Measurements from ENCODE around the gene ZNF532.

The ZNF532 gene

GRCh38 chr18:58860747-58861231 is 3.9 kb upstream of the ZNF532 start:
- no peak overlapping the region for H3K4me3 ChIP-seq (ENCODE audit: low read depth, low read length)
- no peak for DNase-seq (ENCODE audit: low read depth)
- TF ChIP-seq, protein P1, sequence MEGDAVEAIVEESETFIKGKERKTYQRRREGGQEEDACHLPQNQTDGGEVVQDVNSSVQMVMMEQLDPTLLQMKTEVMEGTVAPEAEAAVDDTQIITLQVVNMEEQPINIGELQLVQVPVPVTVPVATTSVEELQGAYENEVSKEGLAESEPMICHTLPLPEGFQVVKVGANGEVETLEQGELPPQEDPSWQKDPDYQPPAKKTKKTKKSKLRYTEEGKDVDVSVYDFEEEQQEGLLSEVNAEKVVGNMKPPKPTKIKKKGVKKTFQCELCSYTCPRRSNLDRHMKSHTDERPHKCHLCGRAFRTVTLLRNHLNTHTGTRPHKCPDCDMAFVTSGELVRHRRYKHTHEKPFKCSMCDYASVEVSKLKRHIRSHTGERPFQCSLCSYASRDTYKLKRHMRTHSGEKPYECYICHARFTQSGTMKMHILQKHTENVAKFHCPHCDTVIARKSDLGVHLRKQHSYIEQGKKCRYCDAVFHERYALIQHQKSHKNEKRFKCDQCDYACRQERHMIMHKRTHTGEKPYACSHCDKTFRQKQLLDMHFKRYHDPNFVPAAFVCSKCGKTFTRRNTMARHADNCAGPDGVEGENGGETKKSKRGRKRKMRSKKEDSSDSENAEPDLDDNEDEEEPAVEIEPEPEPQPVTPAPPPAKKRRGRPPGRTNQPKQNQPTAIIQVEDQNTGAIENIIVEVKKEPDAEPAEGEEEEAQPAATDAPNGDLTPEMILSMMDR (IDR thresholded peaks at IDR 0.05; ENCODE audit: low read depth, low read length) = no peak
- TF ChIP-seq POLR2A (IDR thresholded peaks at IDR 0.05; ENCODE audit: extremely low read depth, insufficient read length) (no peak), MYC (IDR thresholded peaks at IDR 0.05; ENCODE audit: low read depth, low read length) (no peak)
- TF ChIP-seq, protein P2, sequence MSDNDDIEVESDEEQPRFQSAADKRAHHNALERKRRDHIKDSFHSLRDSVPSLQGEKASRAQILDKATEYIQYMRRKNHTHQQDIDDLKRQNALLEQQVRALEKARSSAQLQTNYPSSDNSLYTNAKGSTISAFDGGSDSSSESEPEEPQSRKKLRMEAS (IDR thresholded peaks at IDR 0.05; ENCODE audit: low read depth, low read length) = no peak

DNA sequence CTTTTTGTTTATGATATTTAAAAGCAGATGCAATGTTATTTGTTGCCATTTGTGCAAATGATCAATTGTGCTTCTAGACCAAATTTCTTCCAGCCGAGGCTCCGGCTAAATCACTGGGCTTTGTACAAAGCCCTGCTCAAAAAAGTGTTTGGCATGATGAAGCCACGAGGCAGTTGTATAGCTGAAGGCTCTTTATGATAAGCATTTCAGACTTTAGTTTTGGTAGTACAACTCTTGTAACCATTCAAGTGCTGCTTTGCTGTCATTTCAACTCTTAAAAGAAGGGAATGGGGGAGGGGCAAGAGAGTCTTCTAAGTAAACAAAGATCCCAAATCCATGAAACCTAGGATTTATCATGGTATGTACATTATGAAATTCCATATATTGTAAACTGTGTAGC is 3.3 kb upstream of the ZNF532 start:
- DNase-seq (ENCODE audit: low read depth) = no peak
- no peak overlapping the region for H3K4me3 ChIP-seq (ENCODE audit: low read depth, low read length)
- TF ChIP-seq, protein P2 (IDR thresholded peaks at IDR 0.05; ENCODE audit: low read depth, low read length) = no peak
- no peak for TF ChIP-seq POLR2A (IDR thresholded peaks at IDR 0.05; ENCODE audit: extremely low read depth, insufficient read length)
- TF ChIP-seq, protein P1 (IDR thresholded peaks at IDR 0.05; ENCODE audit: low read depth, low read length) = no peak
- TF ChIP-seq MYC (IDR thresholded peaks at IDR 0.05; ENCODE audit: low read depth, low read length) = no peak

GRCh38 chr18:58861861-58862301 is 2.8 kb upstream of the ZNF532 start:
- H3K4me3 ChIP-seq (ENCODE audit: low read depth, low read length) = no peak overlapping the region

DNA sequence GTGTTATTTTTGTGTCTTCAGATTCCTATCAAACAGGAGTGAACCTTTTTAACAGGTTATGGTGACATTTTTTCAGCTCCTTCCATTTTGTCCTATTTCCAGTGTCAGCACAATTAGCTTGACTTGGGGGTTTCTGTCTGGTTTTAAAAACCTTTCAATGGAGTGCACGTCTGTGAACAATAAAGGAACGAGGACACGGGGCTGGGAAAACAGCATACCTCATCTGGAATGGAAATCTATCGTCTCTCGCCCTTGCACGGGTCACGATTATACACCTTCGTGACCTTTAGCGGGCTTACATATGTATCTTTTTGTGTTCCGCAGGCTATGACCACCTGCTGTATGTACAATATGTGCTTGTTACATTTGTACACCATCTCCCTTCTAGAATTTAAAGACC is 2.3 kb upstream of the ZNF532 start:
- DNase-seq (ENCODE audit: low read depth) = no peak
- H3K4me3 ChIP-seq (ENCODE audit: low read depth, low read length) = no peak overlapping the region
- TF ChIP-seq MYC (IDR thresholded peaks at IDR 0.05; ENCODE audit: low read depth, low read length) (no peak), POLR2A (IDR thresholded peaks at IDR 0.05; ENCODE audit: extremely low read depth, insufficient read length) (no peak)
- TF ChIP-seq, protein P2 (IDR thresholded peaks at IDR 0.05; ENCODE audit: low read depth, low read length) = no peak
- TF ChIP-seq, protein P1 (IDR thresholded peaks at IDR 0.05; ENCODE audit: low read depth, low read length) = no peak

More at GRCh38 chr18:58861861-58862301, 2.8 kb upstream of the ZNF532 start:
- no peak for DNase-seq (ENCODE audit: low read depth)
- TF ChIP-seq, protein P2 (IDR thresholded peaks at IDR 0.05; ENCODE audit: low read depth, low read length) = no peak

- no peak overlapping the region for H3K4me3 ChIP-seq (ENCODE audit: low read depth, low read length)
- no peak for DNase-seq (ENCODE audit: low read depth)
- TF ChIP-seq POLR2A (IDR thresholded peaks at IDR 0.05; ENCODE audit: extremely low read depth, insufficient read length) = no peak
- TF ChIP-seq, protein P2 (IDR thresholded peaks at IDR 0.05; ENCODE audit: low read depth, low read length) = no peak
- TF ChIP-seq, protein P1 (IDR thresholded peaks at IDR 0.05; ENCODE audit: low read depth, low read length) = no peak
- no peak for TF ChIP-seq MYC (IDR thresholded peaks at IDR 0.05; ENCODE audit: low read depth, low read length)
Observed at GRCh38 chr18:58862851-58863538, 1.7 kb upstream of the ZNF532 start.

- H3K4me3 ChIP-seq (ENCODE audit: low read depth, low read length) = no peak overlapping the region
- no peak for DNase-seq (ENCODE audit: low read depth)
- no peak for TF ChIP-seq MYC (IDR thresholded peaks at IDR 0.05; ENCODE audit: low read depth, low read length)
- no peak for TF ChIP-seq POLR2A (IDR thresholded peaks at IDR 0.05; ENCODE audit: extremely low read depth, insufficient read length)
- TF ChIP-seq, protein P2 (IDR thresholded peaks at IDR 0.05; ENCODE audit: low read depth, low read length) = no peak
- TF ChIP-seq, protein P1 (IDR thresholded peaks at IDR 0.05; ENCODE audit: low read depth, low read length) = no peak
Observed at GRCh38 chr18:58863539-58864145, 1.0 kb upstream of the ZNF532 start.
